HG03196 (cell line): Measurements from ENCODE around the gene PLCH1.

Source experiments
- ATAC-seq: cut with Tn5 transposase; IDR thresholded peaks from one replicate; pipeline ENCODE4 v1.9.1; 2021; ENCODE audit not compliant: unreplicated experiment

The PLCH1 gene

DNA sequence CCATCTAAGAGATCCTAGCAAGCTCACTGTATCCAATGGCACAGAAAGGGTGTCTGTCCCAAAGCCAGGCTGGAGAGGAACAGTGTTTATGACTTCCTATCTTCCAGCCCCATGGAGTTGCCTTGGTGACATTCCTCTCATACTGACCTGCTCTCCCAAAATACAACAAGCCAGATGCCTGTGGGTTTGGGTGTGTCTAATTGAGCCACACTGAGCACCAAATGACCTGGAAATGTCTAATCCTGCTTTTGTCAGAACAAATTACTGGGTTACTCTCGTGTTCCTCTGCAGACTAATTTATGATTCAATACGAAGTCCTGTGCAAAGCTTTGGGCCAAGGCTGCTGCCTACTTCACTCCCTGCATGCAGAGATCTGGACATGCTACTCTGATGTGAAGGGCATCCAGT, 353.3 kb downstream of the PLCH1 start:
- ATAC-seq = no peak

DNA sequence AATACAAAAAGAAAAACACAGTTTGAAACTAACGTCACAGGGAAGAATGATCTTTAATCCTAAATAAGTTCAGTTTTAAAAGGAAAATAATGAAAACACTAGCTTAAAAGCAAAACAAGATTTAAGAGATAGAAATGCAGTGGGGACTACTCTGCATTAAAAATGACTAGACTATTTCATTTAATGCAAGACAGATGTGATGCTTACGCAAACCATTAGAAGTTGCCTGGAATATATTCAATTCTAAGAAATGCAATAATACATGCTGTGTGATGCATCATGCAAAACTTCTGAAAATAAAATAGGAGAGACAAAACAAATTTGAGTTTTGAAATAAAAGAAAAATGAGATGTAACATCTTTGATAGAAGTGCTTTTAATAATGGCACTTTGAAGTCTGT, 353.8 kb downstream of the PLCH1 start:
- no peak for ATAC-seq

DNA sequence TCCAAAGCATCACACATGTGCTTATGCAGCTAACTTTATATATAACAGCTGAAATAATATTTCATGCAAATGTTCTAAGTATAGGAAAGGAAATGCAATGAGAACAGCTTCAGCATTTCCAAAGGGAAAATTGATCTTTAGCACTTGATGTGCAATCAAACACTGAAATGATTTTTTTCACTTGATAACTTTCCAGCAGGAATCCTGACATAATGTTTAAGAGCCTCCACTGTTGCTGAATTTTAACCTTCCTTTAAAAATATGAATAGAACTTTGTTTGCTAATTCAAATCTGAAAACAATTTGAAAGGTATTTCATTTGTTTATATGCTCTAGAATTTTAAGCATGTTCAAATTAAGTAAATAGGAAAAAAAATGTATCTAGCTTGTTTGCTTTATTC, 354.5 kb downstream of the PLCH1 start:
- ATAC-seq = no peak

DNA sequence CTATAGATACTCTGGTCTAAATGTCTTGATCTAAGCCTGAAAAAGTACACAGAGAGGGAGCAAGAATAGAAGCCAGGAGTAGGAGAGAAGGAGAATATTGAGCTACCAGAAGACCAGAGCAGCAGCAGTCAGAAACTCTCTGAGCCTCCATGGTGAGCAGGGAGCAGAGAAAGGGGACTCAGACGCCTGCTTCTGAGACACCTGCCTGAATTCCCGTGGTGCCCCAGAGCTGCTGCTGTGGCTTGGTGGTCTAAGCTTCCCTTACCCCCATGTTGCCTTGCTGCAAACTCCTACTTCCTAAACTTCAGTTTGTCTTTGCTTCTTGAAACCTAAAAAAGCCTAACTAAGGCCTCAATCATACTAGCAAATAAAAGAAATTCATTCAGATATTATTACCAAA, 356.5 kb downstream of the PLCH1 start:
- no peak for ATAC-seq

DNA sequence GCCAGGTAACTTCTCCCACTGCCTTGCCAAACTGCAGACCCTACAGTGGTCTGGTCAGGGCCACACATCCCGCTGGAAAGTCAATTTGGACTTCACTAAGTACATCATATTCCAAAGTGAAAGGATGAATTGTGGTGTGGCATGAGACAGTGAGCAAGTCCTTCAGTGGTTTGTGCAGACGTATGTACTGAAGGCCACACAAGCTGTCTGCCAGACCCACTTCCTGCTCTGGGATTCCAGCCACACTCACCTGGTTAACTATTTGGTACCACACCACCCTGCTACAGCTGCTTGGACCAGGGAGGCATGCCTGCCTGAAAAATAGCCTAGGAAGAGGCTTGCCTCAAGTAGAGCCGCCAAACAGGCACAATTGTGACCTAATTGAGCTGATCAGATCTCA, 357.3 kb downstream of the PLCH1 start:
- no peak for ATAC-seq

DNA sequence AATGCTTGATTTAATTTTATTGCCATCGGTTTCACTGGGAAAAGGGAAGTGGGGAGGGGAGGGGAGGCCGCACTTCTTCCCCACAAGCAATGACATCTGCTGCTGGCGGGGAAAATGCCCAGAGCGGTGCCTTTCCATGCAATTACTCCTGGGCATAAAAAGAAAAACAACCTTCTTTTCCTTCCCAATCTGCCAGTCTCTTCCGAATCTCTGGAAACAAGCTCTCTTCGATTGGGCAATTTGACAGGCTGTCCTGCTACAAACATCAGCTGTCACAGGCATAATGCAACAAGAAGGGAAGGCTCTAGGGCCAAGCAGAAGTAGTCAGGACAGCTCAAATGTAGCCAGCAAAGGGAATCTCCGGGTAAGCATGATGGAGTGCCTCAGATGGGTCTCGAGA, 358.0 kb downstream of the PLCH1 start:
- no peak for ATAC-seq

DNA sequence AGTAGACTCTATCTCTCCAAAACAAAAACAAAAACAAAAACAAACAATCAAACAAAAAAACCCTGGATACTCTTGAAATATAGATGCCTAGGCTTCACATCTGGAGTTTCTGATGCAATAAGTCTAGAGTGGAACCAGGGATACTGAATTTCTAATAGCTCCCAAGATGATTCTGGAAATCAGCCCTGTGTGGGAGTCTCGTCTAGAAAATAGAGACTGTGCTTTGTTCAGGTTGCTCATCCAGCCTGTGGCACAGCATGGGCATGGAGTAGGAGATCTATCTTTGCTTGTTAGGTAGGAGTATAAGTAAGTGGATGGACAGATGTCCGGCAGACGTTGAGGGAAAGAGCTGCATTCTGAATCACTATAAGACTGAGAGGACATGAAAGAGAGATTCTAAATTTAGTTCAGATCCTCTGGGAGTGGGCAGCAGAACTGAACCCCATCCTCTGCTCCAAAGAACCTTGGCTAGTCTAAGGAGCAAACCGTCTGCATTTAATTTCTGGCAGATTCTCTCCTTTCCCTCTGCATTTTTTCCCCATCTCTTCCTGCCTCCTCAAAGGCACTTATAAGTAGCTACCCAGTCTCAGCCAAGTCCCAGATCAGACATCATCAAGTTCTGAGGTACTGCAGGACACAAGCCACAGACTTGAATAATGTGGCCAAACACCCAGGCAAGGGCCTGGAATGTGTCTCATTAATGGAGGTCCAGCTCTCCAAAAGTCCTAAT, 358.8 kb downstream of the PLCH1 start:
- no peak for ATAC-seq

DNA sequence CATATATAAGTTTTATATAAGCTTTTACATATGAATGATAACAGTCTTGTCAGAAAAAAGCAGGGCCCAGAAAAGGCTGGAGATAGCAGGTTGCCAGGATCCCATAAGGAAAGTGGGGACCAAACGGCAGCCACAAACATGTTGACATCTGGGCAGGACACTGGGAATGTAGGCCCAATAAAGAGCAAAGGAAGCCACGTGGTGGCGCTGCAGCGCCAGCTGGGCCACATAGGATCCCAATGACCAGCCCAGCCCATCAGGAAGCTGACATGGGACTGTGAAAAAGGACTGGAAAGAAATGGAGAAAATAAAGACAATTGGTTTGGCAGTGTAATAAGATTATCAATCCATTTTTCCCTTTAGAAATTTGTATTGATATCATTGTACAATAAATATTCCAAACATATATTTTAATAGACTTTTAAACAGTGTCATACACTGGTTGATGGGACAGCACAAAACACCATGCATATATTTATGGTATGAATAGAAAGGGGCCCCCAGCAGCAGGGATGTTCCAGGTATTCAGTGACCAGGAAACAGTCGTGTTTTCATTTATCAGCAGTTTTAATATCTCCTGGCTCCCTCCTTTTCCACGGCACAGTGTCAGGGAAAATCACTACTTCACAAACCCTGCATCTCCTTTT, 362.4 kb downstream of the PLCH1 start:
- ATAC-seq = no peak

DNA sequence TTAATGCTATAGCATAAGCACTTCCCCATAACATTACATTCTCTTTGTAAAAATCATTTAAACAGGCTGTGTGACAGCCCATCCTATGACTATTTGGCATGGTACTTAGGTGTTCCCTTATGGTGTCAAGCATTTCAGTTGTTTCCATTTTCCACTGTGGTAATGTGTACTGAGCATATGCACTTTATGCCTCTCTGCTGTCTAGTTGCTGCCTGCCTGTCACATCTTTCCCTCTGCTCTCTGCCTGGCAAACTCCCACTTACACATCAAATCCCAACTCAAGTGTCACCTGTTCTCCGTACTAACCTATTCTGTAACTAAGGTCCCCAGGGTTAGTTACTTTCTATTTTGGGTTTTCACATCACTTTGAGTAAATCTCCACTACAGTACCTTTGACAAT, 367.0 kb downstream of the PLCH1 start:
- no peak for ATAC-seq

DNA sequence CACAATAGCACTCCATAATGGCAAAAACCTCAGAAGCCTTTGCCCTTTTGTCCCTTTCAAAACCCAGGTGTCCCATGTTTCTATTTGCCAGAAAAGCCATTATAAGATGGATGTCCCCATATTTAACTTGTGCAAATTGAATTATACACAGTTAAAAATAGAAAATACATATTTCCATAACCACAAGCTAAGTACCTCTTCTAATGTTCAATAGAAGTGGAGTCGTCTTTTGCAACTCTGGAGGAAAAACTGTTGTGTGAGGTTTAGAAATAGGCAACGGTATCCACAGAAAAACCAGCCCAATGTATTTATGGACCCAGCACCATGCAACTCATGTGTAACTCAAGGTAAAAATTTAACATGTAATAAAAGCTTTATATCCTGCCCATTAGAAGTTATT, 367.8 kb downstream of the PLCH1 start:
- ATAC-seq = no peak

DNA sequence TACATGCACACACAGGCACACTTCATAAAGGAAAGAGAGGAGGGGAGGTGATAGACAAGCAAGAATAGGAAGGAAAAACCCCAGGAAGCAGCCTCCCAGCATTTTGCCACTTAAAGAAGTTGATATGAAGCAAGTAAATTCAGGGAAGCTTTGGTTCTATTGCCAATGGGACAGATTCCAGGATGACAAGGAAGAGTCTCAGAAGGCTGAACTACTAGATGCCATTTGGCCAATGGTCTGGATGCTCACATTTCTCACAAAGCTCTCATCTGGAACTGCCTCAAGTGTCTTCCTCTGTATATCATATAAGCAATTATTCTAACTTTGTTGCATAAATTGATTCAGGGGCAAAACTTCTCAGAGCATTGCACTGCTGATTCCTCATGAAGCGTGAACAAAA, 372.6 kb downstream of the PLCH1 start:
- no peak for ATAC-seq

DNA sequence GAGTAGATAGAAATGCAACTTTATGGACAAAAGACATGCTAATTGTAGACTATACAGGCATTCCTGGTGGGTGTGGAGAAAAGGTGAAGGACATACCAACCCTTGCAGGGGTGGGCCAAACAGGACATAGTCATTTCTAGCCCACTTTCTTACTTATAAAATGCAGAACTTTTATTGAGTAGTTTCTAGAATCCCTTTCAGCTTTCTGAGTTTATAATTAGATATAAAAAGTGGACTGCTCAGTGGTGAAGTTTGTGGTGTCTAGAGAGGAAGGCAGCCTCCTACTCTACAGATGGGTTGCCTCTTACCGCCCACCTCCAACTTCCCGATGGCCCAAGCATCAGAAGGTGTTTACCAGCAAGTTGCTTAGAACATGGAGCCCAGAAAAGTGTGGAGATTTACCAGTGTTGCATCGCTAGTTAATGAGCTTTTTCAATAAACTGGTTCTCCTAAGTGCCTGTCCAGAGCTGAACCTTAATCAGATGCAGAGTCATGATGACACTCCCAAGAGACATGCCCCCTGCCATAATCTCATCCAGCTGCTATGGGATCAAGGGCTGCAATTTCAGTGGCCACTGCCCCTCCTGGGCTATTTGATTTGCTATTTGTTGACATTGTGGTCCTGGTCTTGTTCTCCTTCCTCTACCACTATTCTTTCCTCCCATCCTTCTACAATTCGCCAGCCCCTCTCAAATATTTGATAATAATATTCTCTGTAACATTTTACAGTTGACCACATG, 373.9 kb downstream of the PLCH1 start:
- ATAC-seq = no peak

DNA sequence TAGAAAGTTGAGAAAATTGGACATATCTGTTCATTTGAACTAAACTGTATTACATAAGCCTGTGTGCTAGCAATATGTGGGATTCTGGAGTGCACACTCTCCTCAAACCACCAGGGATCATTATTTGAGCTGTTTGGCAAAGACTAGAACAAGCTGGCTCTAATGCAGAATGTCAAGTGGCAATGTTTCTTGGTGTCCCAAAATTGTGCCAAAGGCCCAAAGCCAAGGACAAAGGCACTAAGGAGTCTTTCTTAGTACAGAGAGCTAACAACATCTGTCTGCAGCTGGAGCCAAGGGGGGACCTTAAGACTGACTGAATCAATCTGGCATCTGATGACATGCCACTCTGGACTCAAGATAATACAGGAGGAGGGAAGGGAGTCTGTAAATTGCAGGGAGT, 374.7 kb downstream of the PLCH1 start:
- no peak for ATAC-seq

DNA sequence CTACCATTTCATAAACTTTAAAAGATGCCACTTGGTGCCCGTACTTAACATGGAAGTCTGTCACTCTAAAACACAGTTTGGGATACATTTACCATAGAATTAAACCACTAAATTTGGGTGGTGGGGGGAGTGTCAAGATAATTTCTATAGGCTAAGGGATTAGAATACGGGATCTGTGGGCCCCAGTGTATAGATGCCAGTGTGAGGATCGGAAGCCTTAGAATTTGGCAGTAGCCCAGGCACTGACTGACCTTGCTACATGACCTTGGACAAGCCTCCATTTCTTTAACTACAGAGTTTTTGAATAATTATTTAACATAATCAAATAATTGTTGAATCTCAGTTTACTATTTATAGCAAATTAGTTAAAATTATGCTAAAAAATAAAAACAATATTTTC, 375.1 kb downstream of the PLCH1 start:
- ATAC-seq = no peak

DNA sequence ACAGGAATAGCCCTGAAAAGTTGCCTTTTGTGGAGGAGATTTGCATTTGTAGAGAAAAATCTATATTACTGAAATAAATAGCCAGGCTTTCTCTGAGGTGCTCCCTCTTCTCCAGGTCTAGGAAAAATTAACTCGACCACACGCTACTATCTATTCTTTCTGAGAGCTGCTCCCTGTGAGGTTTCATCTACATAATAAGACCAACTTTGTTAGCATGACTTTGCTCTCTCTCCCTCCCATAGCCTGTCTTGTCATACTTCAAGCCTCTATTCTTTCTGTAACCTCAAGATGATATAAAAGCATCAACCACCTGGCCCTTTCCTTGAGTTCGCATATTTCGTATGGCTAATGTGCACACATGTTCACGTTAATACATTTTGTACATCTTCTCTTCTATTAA, 375.6 kb downstream of the PLCH1 start:
- ATAC-seq = no peak

DNA sequence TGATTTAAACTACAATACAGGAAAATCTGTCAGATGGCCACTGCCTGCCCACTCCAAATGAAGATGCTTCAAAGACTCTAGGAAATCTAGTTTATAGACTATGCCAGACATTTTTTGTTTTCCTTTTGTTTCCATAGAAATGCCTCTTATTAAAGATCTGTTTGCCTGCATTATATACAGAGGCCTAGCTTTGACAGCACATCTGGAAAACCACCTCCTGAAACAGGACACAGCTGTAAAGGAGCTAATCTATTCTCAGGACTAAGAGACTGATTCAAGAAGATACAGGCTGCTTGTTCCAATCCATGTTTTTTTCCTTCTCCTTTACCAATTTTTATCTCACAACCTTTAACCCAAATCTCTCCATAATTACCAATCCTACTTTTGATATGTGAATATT, 376.1 kb downstream of the PLCH1 start:
- no peak for ATAC-seq

DNA sequence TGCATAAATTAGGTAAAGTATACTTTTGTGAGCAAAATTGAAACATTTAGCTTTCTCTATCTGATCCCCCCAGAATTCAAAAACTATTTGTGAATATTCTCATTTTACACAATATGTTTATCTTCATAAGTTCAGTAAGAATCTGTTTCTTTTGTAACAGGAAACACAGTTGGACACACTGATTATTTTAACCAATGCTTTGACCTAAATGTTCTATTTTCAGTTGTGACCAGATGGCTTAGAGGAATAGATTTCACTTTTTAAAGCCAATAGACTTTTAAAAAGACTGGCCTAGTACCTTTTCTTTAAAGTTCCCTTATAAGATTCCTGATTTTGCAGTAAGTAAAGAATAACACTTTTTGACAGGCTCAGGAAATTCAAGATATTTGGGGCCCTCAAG, 377.4 kb downstream of the PLCH1 start:
- no peak for ATAC-seq

DNA sequence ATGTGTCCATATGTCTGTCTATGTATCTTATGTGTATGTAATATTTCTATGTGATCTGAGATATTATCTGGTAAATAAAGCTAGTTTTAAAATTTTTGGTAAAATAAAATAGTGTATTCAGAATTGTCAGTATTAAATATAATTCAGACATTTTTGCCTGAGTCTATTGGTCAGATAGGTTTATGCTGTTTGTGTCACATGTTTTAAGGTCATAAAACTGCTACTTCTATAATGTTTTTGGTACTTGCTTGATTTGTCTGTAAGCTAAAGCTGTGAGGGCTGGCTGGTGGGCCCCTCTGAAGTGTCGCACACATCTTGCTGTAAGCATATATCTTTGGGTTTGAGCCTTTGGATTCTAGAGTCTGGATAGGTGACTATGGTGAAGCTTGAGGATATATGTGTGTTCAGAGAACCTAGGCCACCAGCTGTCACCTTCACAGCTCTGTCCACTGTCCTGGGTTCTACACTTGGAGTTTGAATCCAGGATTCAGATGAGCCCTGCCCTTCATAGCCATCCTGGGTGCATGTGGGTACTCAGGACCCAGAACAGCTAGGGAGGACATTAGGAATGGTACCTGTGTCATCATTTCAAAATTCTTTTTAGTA, 379.6 kb downstream of the PLCH1 start:
- ATAC-seq = no peak

DNA sequence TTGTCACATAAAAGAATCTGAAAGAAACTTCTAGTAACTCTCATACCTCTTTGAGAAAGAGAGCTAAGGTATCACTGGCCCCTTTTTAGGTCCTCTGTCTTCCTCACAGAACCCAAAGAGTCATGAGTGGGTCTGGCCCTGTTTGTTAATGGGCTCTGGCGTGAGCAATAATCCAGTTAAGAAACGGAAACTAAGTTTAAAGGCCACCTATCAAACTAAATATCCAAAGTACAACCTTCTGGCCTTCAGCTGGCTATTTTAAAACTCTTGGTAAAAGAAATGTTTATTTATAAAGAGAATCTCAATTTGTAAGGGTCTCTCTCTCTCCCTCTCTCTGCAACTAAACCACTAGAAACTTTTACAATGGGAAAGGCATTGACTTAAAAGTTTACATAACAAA, 380.4 kb downstream of the PLCH1 start:
- ATAC-seq = no peak

DNA sequence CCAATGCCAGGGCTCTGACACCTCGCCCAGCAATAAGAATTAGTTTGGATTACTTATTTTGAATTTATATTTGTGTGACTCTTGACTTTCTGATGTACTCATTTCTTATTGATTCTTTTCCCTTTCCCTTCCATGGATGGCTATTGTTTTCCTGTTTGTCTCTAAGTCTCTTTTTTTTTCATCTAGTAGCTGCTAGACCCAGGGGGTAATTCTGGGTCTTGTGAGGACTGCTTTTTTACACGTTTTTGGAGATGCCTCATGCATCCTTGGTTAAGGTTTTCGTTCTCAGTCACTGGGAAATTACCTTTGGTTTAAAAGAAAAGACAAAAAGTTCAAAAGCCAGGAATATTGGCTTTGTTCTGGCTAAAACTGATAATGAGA, 381.2 kb downstream of the PLCH1 start:
- no peak for ATAC-seq

DNA sequence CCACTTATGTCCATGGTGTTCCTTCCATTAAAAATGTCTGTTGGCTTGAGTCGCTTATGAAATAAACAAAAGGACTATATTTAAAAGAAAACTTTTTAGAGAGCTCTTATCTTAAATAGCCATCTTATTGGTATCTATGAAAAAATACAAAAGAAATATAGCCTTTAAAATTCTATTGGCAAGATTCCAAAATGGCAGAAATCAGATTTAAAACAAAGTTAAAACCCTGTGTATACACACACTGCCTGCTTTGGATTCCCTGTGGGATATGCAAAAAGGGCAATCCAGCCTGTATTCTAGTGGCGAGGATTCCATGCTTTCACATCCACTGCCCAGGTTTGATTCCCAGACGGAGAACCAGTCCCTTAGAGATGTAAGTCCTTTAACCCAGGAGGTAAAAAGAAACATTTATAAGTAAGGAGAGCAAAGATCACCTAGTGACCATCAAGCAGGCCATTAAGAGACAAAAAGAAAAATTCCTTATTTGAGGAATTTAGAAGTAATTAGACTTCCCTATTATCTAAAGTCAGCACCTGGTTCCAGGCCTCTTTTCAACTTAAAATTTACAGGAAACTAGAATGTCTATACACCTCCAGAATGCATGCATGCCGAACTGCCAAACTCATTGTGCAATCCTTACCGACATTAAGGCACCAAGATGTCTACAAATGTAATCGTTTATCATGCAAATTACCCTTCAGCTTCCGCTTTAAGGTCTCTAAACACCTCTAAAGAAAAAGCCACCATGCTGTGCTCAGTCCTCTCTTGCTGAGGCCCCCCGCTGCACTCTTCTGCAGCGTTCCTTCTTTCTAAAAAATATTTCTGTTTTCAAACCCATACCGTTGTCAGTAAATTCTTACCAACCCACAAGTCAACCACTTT, 381.8 kb downstream of the PLCH1 start:
- ATAC-seq = no peak
